ENCODE measurements around the gene PUM1.
"Not testable (repeated sequence)": the region's sequence is repeated elsewhere in the genome, so short reads cannot be mapped to it uniquely, and the experiment has no call there.

PUM1 gene

DNA sequence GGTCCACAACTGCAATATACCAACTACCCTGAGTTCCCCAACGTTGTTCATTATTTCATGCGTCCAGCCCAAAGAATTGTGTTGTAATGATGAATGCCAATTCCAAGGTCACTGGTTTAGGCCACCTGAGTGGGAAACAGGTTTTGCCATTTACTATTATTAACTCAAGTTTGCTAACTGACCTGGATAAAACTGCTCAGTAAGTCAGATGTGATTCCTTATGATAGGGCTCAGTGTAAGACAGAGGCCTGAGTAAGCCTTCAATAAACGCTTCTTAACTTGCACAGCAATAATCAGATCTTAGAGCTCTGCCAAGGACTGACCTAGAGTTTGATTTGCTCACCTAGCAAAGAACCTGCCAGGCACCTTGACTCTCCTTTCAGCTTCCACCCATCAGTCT lies 10.0 kb downstream of the PUM1 start:
- Histone ChIP-seq H3K4me3 (no peak overlapping the region), H3K27ac (no peak overlapping the region), H3K9ac (ENCODE audit: insufficient read length) (no peak overlapping the region), H3K36me3 (ENCODE audit: insufficient read depth, low read length) (peaks cover 87% of the 10 kb centered on the region), H3K9me3 (ENCODE audit: low read depth, low read length) (no peaks in the 10 kb centered on the region)
- no peak for DNase-seq (ENCODE audit: low read depth, low spot score)
- TF ChIP-seq EZH2 (IDR thresholded peaks at IDR 0.05) (no peak), POLR2AphosphoS5 (IDR thresholded peaks at IDR 0.05; ENCODE audit: borderline replicate concordance, low read depth, low read length) (no peak), FOXP2 (optimal IDR thresholded peaks at IDR 0.05; ENCODE audit: control extremely low read depth, extremely low read length, insufficient read depth) (no peak)

GRCh38 chr1:31054958-31055481 lies 10.5 kb downstream of the PUM1 start:
- no peak for DNase-seq (ENCODE audit: low read depth, low spot score)
- Histone ChIP-seq H3K27ac (no peak overlapping the region), H3K36me3 (ENCODE audit: insufficient read depth, low read length) (peaks cover 87% of the 10 kb centered on the region), H3K9me3 (ENCODE audit: low read depth, low read length) (no peaks in the 10 kb centered on the region), H3K9ac (ENCODE audit: insufficient read length) (no peak overlapping the region), H3K4me3 (no peak overlapping the region)
- TF ChIP-seq EZH2 (IDR thresholded peaks at IDR 0.05) (no peak), FOXP2 (optimal IDR thresholded peaks at IDR 0.05; ENCODE audit: control extremely low read depth, extremely low read length, insufficient read depth) (no peak), POLR2AphosphoS5 (IDR thresholded peaks at IDR 0.05; ENCODE audit: borderline replicate concordance, low read depth, low read length) (no peak)

- TF ChIP-seq POLR2AphosphoS5 (IDR thresholded peaks at IDR 0.05; ENCODE audit: borderline replicate concordance, low read depth, low read length) (no peak), EZH2 (IDR thresholded peaks at IDR 0.05) (no peak), FOXP2 (optimal IDR thresholded peaks at IDR 0.05; ENCODE audit: control extremely low read depth, extremely low read length, insufficient read depth) (no peak)
- Histone ChIP-seq H3K4me3 (no peak overlapping the region), H3K27ac (no peak overlapping the region), H3K9ac (ENCODE audit: insufficient read length) (no peak overlapping the region), H3K9me3 (ENCODE audit: low read depth, low read length) (no peaks in the 10 kb centered on the region), H3K36me3 (ENCODE audit: insufficient read depth, low read length) (peaks cover 83% of the 10 kb centered on the region)
- no peak for DNase-seq (ENCODE audit: low read depth, low spot score)
Measured at GRCh38 chr1:31054349-31054748, 11.2 kb downstream of the PUM1 start.

DNA sequence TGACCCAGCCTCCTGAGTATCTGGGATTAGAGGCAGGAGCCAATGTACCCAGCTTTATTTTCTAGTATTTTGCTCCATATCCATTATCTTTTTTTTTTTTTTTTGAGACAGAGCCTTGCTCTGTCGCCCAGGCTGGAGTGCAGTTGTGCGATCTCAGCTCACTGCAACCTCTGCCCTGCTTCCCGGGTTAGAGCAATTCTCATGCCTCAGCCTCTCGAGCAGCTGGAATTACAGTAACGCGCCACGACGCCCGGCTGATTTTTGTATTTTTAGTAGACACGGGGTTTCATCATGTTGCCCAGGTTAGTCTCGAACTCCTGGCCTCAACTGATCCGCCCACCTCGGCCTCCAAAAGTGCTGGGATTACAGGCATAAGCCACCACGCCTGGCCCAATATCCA lies 12.9 kb downstream of the PUM1 start:
- not testable (repeated sequence) for H3K9me3 ChIP-seq (ENCODE audit: low read depth, low read length); H3K4me3 ChIP-seq; H3K9ac ChIP-seq (ENCODE audit: insufficient read length); H3K27ac ChIP-seq; DNase-seq (ENCODE audit: low read depth, low spot score)
- H3K36me3 ChIP-seq (ENCODE audit: insufficient read depth, low read length), result peaks cover 65% of the 10 kb centered on the region

DNA sequence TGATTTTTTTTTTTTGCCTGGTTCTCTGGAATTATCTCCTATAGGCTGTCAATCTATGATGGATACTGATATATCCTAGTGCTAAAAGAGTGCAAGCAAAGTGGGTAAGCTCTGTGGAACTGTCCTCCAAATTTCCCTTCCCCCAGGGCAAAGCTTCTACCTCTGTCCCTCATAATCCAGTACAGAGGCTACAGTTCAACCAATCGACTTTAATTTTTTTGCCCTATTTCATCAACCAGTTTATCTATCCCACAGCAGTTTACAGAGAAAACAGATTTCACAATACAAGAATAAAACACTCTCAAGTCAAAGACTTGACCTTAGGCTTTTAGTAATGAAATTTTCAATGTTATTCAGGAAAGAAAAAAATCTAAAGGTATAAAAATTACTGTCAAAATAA lies 13.9 kb downstream of the PUM1 start:
- no peaks in the 10 kb centered on the region for H3K9me3 ChIP-seq (ENCODE audit: low read depth, low read length)
- TF ChIP-seq FOXP2 (optimal IDR thresholded peaks at IDR 0.05; ENCODE audit: control extremely low read depth, extremely low read length, insufficient read depth) (no peak), EZH2 (IDR thresholded peaks at IDR 0.05) (no peak), POLR2AphosphoS5 (IDR thresholded peaks at IDR 0.05; ENCODE audit: borderline replicate concordance, low read depth, low read length) (no peak)
- H3K36me3 ChIP-seq (ENCODE audit: insufficient read depth, low read length), result peaks cover 68% of the 10 kb centered on the region
- H3K9ac ChIP-seq (ENCODE audit: insufficient read length), result no peak overlapping the region
- no peak for DNase-seq (ENCODE audit: low read depth, low spot score)
- no peak overlapping the region for H3K4me3 ChIP-seq
- no peak overlapping the region for H3K27ac ChIP-seq

DNA sequence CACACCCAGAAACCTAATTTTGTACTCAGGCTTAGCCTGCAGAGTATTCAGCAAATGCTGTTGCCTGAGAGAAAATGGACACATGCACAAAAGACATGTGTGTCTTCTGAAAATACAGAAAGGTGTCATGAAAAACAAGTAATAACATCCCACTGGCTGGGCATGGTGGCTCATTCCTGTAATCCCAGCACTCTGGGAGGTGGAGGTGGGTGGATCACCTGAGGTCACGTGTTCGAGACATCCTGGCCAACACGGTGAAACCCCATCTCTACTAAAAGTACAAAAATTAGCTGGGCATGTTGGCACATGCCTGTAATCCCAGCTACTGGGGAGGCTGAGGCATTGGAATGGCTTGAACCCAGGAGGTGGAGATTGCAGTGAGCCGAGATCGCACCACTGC lies 18.0 kb downstream of the PUM1 start:
- peaks cover 62% of the 10 kb centered on the region for H3K36me3 ChIP-seq (ENCODE audit: insufficient read depth, low read length)
- H3K9me3 ChIP-seq (ENCODE audit: low read depth, low read length); H3K9ac ChIP-seq (ENCODE audit: insufficient read length); H3K27ac ChIP-seq; H3K4me3 ChIP-seq; DNase-seq (ENCODE audit: low read depth, low spot score): not testable (repeated sequence)

DNA sequence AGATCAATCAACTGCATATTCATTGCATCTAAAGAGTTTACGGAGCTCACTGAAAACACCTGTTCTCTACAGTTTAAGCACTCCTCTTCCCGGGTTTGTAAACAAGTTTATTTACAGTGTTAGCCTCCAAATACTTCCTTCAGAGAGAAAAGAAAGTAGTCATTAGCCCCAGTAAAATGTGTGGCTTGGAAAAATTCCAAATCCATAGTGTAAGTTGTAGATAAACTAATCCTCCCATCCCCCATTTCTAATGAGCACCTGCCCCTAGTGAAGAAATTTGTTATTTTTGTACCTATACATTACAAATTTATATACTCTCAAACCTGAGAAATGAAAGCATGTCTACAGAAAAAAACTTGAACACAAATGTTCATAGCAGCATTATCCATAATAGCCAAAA lies 21.9 kb downstream of the PUM1 start:
- TF ChIP-seq POLR2AphosphoS5 (IDR thresholded peaks at IDR 0.05; ENCODE audit: borderline replicate concordance, low read depth, low read length) (no peak), FOXP2 (optimal IDR thresholded peaks at IDR 0.05; ENCODE audit: control extremely low read depth, extremely low read length, insufficient read depth) (no peak), EZH2 (IDR thresholded peaks at IDR 0.05) (no peak)
- Histone ChIP-seq H3K27ac (no peak overlapping the region), H3K4me3 (no peak overlapping the region), H3K9ac (ENCODE audit: insufficient read length) (no peak overlapping the region), H3K9me3 (ENCODE audit: low read depth, low read length) (no peaks in the 10 kb centered on the region), H3K36me3 (ENCODE audit: insufficient read depth, low read length) (peaks cover 58% of the 10 kb centered on the region)
- no peak for DNase-seq (ENCODE audit: low read depth, low spot score)

- TF ChIP-seq FOXP2 (optimal IDR thresholded peaks at IDR 0.05; ENCODE audit: control extremely low read depth, extremely low read length, insufficient read depth) (no peak), POLR2AphosphoS5 (IDR thresholded peaks at IDR 0.05; ENCODE audit: borderline replicate concordance, low read depth, low read length) (no peak)
- Histone ChIP-seq H3K27ac (no peak overlapping the region), H3K36me3 (ENCODE audit: insufficient read depth, low read length) (peaks cover 68% of the 10 kb centered on the region), H3K4me3 (no peak overlapping the region), H3K9me3 (ENCODE audit: low read depth, low read length) (no peaks in the 10 kb centered on the region), H3K9ac (ENCODE audit: insufficient read length) (no peak overlapping the region)
- no peak for DNase-seq (ENCODE audit: low read depth, low spot score)
Measured at GRCh38 chr1:31042656-31043055, 22.9 kb downstream of the PUM1 start.

GRCh38 chr1:31041529-31041928 lies 24.0 kb downstream of the PUM1 start:
- no peak for DNase-seq (ENCODE audit: low read depth, low spot score)

More at GRCh38 chr1:31041529-31041928, 24.0 kb downstream of the PUM1 start:
- Histone ChIP-seq H3K9me3 (ENCODE audit: low read depth, low read length) (no peaks in the 10 kb centered on the region), H3K9ac (ENCODE audit: insufficient read length) (no peak overlapping the region), H3K36me3 (ENCODE audit: insufficient read depth, low read length) (peaks cover 68% of the 10 kb centered on the region), H3K4me3 (no peak overlapping the region), H3K27ac (no peak overlapping the region)
- TF ChIP-seq POLR2AphosphoS5 (IDR thresholded peaks at IDR 0.05; ENCODE audit: borderline replicate concordance, low read depth, low read length) (no peak), EZH2 (IDR thresholded peaks at IDR 0.05) (no peak), FOXP2 (optimal IDR thresholded peaks at IDR 0.05; ENCODE audit: control extremely low read depth, extremely low read length, insufficient read depth) (no peak)

All from SK-N-MC (cell line).